Measurements from ENCODE around the gene GALK2. TPM values are rescaled to one million over a fixed set of nuclear protein-coding genes. Genes with fewer than 3 reads are reported as not detected.
"Not testable (repeated sequence)": the region's sequence is repeated elsewhere in the genome, so short reads cannot be mapped to it uniquely, and the experiment has no call there.

Gene GALK2
- total and polyA plus RNA-seq, 2 donors, result 13.9 to 35.0 TPM

- Histone ChIP-seq H3K4me3 (ENCODE audit: low read length in 2 of 2) (no peak overlapping the region), H3K27me3 (ENCODE audit: control insufficient read depth in 2 of 2, insufficient read depth in 1 of 2, low read length in 1 of 2) (no peaks in the 10 kb centered on the region), H3K36me3 (ENCODE audit: control insufficient read depth in 2 of 2, insufficient read depth in 2 of 2, low read length in 1 of 2) (no peaks in the 10 kb centered on the region), H3K4me1 (ENCODE audit: control insufficient read depth in 2 of 2, insufficient read depth in 2 of 2, low read length in 2 of 2) (no peaks in the 10 kb centered on the region), H3K27ac (ENCODE audit: low read depth in 1 of 2, low read length in 1 of 2) (no peak overlapping the region), H3K9me3 (ENCODE audit: control insufficient read depth in 2 of 2, insufficient read depth in 1 of 2, low read length in 1 of 2) (no peaks in the 10 kb centered on the region)
- 95% methylated on average over 4 of the region's 4 CpGs for WGBS
- no peak for DNase-seq (ENCODE audit: low read depth in 6 of 9, low spot score in 9 of 9)
Measured at GRCh38 chr15:49327927-49328326, 157.9 kb downstream of the GALK2 start.

GRCh38 chr15:49328941-49329340 lies 158.9 kb downstream of the GALK2 start:
- Histone ChIP-seq H3K4me1 (ENCODE audit: control insufficient read depth in 2 of 2, insufficient read depth in 2 of 2, low read length in 2 of 2) (no peaks in the 10 kb centered on the region), H3K27ac (ENCODE audit: low read depth in 1 of 2, low read length in 1 of 2) (no peak overlapping the region), H3K36me3 (ENCODE audit: control insufficient read depth in 2 of 2, insufficient read depth in 2 of 2, low read length in 1 of 2) (no peaks in the 10 kb centered on the region), H3K4me3 (ENCODE audit: low read length in 2 of 2) (no peak overlapping the region), H3K27me3 (ENCODE audit: control insufficient read depth in 2 of 2, insufficient read depth in 1 of 2, low read length in 1 of 2) (no peaks in the 10 kb centered on the region), H3K9me3 (ENCODE audit: control insufficient read depth in 2 of 2, insufficient read depth in 1 of 2, low read length in 1 of 2) (no peaks in the 10 kb centered on the region)
- no peak for DNase-seq (ENCODE audit: low read depth in 6 of 9, low spot score in 9 of 9)

GRCh38 chr15:49330166-49330565 lies 160.1 kb downstream of the GALK2 start:
- H3K36me3 ChIP-seq (ENCODE audit: control insufficient read depth in 2 of 2, insufficient read depth in 2 of 2, low read length in 1 of 2), result no peaks in the 10 kb centered on the region
- no peak for DNase-seq (ENCODE audit: low read depth in 6 of 9, low spot score in 9 of 9)
- no peaks in the 10 kb centered on the region for H3K9me3 ChIP-seq (ENCODE audit: control insufficient read depth in 2 of 2, insufficient read depth in 1 of 2, low read length in 1 of 2)
- H3K27me3 ChIP-seq (ENCODE audit: control insufficient read depth in 2 of 2, insufficient read depth in 1 of 2, low read length in 1 of 2), result no peaks in the 10 kb centered on the region
- no peaks in the 10 kb centered on the region for H3K4me1 ChIP-seq (ENCODE audit: control insufficient read depth in 2 of 2, insufficient read depth in 2 of 2, low read length in 2 of 2)
- H3K27ac ChIP-seq (ENCODE audit: low read depth in 1 of 2, low read length in 1 of 2), result no peak overlapping the region
- H3K4me3 ChIP-seq (ENCODE audit: low read length in 2 of 2), result no peak overlapping the region

- H3K36me3 ChIP-seq (ENCODE audit: control insufficient read depth in 2 of 2, insufficient read depth in 2 of 2, low read length in 1 of 2), result no peaks in the 10 kb centered on the region
- no peak overlapping the region for H3K4me3 ChIP-seq (ENCODE audit: low read length in 2 of 2)
- H3K27me3 ChIP-seq (ENCODE audit: control insufficient read depth in 2 of 2, insufficient read depth in 1 of 2, low read length in 1 of 2), result no peaks in the 10 kb centered on the region
- H3K27ac ChIP-seq (ENCODE audit: low read depth in 1 of 2, low read length in 1 of 2), result no peak overlapping the region
- DNase-seq (ENCODE audit: low read depth in 6 of 9, low spot score in 9 of 9), result no peak
- no peaks in the 10 kb centered on the region for H3K4me1 ChIP-seq (ENCODE audit: control insufficient read depth in 2 of 2, insufficient read depth in 2 of 2, low read length in 2 of 2)
- no peaks in the 10 kb centered on the region for H3K9me3 ChIP-seq (ENCODE audit: control insufficient read depth in 2 of 2, insufficient read depth in 1 of 2, low read length in 1 of 2)
Measured at GRCh38 chr15:49331442-49331841, 161.4 kb downstream of the GALK2 start.

GRCh38 chr15:49331951-49332350 lies 161.9 kb downstream of the GALK2 start:
- no peaks in the 10 kb centered on the region for H3K27me3 ChIP-seq (ENCODE audit: control insufficient read depth in 2 of 2, insufficient read depth in 1 of 2, low read length in 1 of 2)
- DNase-seq (ENCODE audit: low read depth in 6 of 9, low spot score in 9 of 9), result no peak
- no peaks in the 10 kb centered on the region for H3K9me3 ChIP-seq (ENCODE audit: control insufficient read depth in 2 of 2, insufficient read depth in 1 of 2, low read length in 1 of 2)
- H3K36me3 ChIP-seq (ENCODE audit: control insufficient read depth in 2 of 2, insufficient read depth in 2 of 2, low read length in 1 of 2), result no peaks in the 10 kb centered on the region
- WGBS, result 97% methylated on average over 3 of the region's 3 CpGs
- no peak overlapping the region for H3K27ac ChIP-seq (ENCODE audit: low read depth in 1 of 2, low read length in 1 of 2)
- H3K4me3 ChIP-seq (ENCODE audit: low read length in 2 of 2), result no peak overlapping the region
- no peaks in the 10 kb centered on the region for H3K4me1 ChIP-seq (ENCODE audit: control insufficient read depth in 2 of 2, insufficient read depth in 2 of 2, low read length in 2 of 2)

GRCh38 chr15:49339656-49340055 lies 169.6 kb downstream of the GALK2 start:
- no peak overlapping the region for H3K27ac ChIP-seq (ENCODE audit: low read depth in 1 of 2, low read length in 1 of 2)
- H3K9me3 ChIP-seq (ENCODE audit: control insufficient read depth in 2 of 2, insufficient read depth in 1 of 2, low read length in 1 of 2), result no peaks in the 10 kb centered on the region
- H3K27me3 ChIP-seq (ENCODE audit: control insufficient read depth in 2 of 2, insufficient read depth in 1 of 2, low read length in 1 of 2), result no peaks in the 10 kb centered on the region
- 88% methylated on average over 10 of the region's 10 CpGs for WGBS
- peaks cover 0 to 4% of the 10 kb centered on the region in 2 donors for H3K36me3 ChIP-seq (ENCODE audit: control insufficient read depth in 2 of 2, insufficient read depth in 2 of 2, low read length in 1 of 2)
- H3K4me3 ChIP-seq (ENCODE audit: low read length in 2 of 2), result no peak overlapping the region
- DNase-seq (ENCODE audit: low read depth in 6 of 9, low spot score in 9 of 9), result no peak
- H3K4me1 ChIP-seq (ENCODE audit: control insufficient read depth in 2 of 2, insufficient read depth in 2 of 2, low read length in 2 of 2), result no peaks in the 10 kb centered on the region

GRCh38 chr15:49343546-49343945 lies 173.5 kb downstream of the GALK2 start:
- H3K27ac ChIP-seq (ENCODE audit: low read depth in 1 of 2, low read length in 1 of 2), result no peak overlapping the region
- H3K36me3 ChIP-seq (ENCODE audit: control insufficient read depth in 2 of 2, insufficient read depth in 2 of 2, low read length in 1 of 2), result peaks cover 0 to 4% of the 10 kb centered on the region in 2 donors
- H3K4me1 ChIP-seq (ENCODE audit: control insufficient read depth in 2 of 2, insufficient read depth in 2 of 2, low read length in 2 of 2), result no peaks in the 10 kb centered on the region
- H3K27me3 ChIP-seq (ENCODE audit: control insufficient read depth in 2 of 2, insufficient read depth in 1 of 2, low read length in 1 of 2), result no peaks in the 10 kb centered on the region
- H3K9me3 ChIP-seq (ENCODE audit: control insufficient read depth in 2 of 2, insufficient read depth in 1 of 2, low read length in 1 of 2), result no peaks in the 10 kb centered on the region
- no peak overlapping the region for H3K4me3 ChIP-seq (ENCODE audit: low read length in 2 of 2)
- no peak for DNase-seq (ENCODE audit: low read depth in 6 of 9, low spot score in 9 of 9)

GRCh38 chr15:49354439-49354838 lies 184.4 kb downstream of the GALK2 start:
- not testable (repeated sequence) for H3K36me3 ChIP-seq (ENCODE audit: control insufficient read depth in 2 of 2, insufficient read depth in 2 of 2, low read length in 1 of 2); DNase-seq (ENCODE audit: low read depth in 6 of 9, low spot score in 9 of 9); H3K4me1 ChIP-seq (ENCODE audit: control insufficient read depth in 2 of 2, insufficient read depth in 2 of 2, low read length in 2 of 2); H3K27ac ChIP-seq (ENCODE audit: low read depth in 1 of 2, low read length in 1 of 2); H3K9me3 ChIP-seq (ENCODE audit: control insufficient read depth in 2 of 2, insufficient read depth in 1 of 2, low read length in 1 of 2); H3K27me3 ChIP-seq (ENCODE audit: control insufficient read depth in 2 of 2, insufficient read depth in 1 of 2, low read length in 1 of 2); H3K4me3 ChIP-seq (ENCODE audit: low read length in 2 of 2)
- WGBS, result 87% methylated on average over 17 of the region's 17 CpGs

- no peak overlapping the region for H3K4me3 ChIP-seq (ENCODE audit: low read length in 2 of 2)
- WGBS, result 94% methylated on average over 3 of the region's 3 CpGs
- no peak for DNase-seq (ENCODE audit: low read depth in 6 of 9, low spot score in 9 of 9)
Measured at GRCh38 chr15:49361370-49361769, 191.3 kb downstream of the GALK2 start.

GRCh38 chr15:49366496-49366895 lies 196.4 kb downstream of the GALK2 start:
- WGBS, result over 99% methylated on average over 22 of the region's 22 CpGs

More at GRCh38 chr15:49361370-49361769, 191.3 kb downstream of the GALK2 start:
- H3K4me1 ChIP-seq (ENCODE audit: control insufficient read depth in 2 of 2, insufficient read depth in 2 of 2, low read length in 2 of 2), result no peaks in the 10 kb centered on the region
- H3K36me3 ChIP-seq (ENCODE audit: control insufficient read depth in 2 of 2, insufficient read depth in 2 of 2, low read length in 1 of 2), result no peaks in the 10 kb centered on the region
- no peak overlapping the region for H3K27ac ChIP-seq (ENCODE audit: low read depth in 1 of 2, low read length in 1 of 2)
- H3K27me3 ChIP-seq (ENCODE audit: control insufficient read depth in 2 of 2, insufficient read depth in 1 of 2, low read length in 1 of 2), result no peaks in the 10 kb centered on the region
- no peaks in the 10 kb centered on the region for H3K9me3 ChIP-seq (ENCODE audit: control insufficient read depth in 2 of 2, insufficient read depth in 1 of 2, low read length in 1 of 2)

More at GRCh38 chr15:49366496-49366895, 196.4 kb downstream of the GALK2 start:
- Histone ChIP-seq H3K27ac (ENCODE audit: low read depth in 1 of 2, low read length in 1 of 2) (no peak overlapping the region), H3K9me3 (ENCODE audit: control insufficient read depth in 2 of 2, insufficient read depth in 1 of 2, low read length in 1 of 2) (no peaks in the 10 kb centered on the region), H3K36me3 (ENCODE audit: control insufficient read depth in 2 of 2, insufficient read depth in 2 of 2, low read length in 1 of 2) (no peaks in the 10 kb centered on the region), H3K4me3 (ENCODE audit: low read length in 2 of 2) (no peak overlapping the region), H3K27me3 (ENCODE audit: control insufficient read depth in 2 of 2, insufficient read depth in 1 of 2, low read length in 1 of 2) (no peaks in the 10 kb centered on the region), H3K4me1 (ENCODE audit: control insufficient read depth in 2 of 2, insufficient read depth in 2 of 2, low read length in 2 of 2) (no peaks in the 10 kb centered on the region)
- DNase-seq (ENCODE audit: low read depth in 6 of 9, low spot score in 9 of 9), result no peak

All from thymus (tissue), 11 donors.